WTC11 (cell line): ENCODE data around the gene CARHSP1. TPM values are rescaled to one million over a fixed set of nuclear protein-coding genes. Genes with fewer than 3 reads are reported as not detected.

Experiments used
- ATAC-seq: fragments of 200-7000 bp; cut with Tn5 transposase; 2 replicates; pipeline ENCODE4 v1.10.0; 2021; ENCODE audit warnings: mild to moderate bottlenecking, moderate library complexity
- CTCF ChIA-PET: fragments of 300-600 bp; sonication (Branson Sonifier 250); formaldehyde crosslinking; loops from one replicate; lab custom pipeline; 2021; ENCODE audit warnings: antibody characterized with exemption; lab: Charles Lee
- POLR2A ChIA-PET: fragments of 350-600 bp; sonication (Branson Sonifier 250); formaldehyde crosslinking; loops from one replicate; lab custom pipeline; 2021; ENCODE audit warnings: antibody characterized with exemption; lab: Charles Lee
- DNase-seq: peaks from one replicate; pipeline ENCODE4 v3.0.0; 2021; ENCODE audit warnings: low spot score
- H3K27ac Mint-ChIP-seq: 2 replicates; pipeline ENCODE4 v1.8.0; 2021; ENCODE audit warnings: mixed read lengths
- H3K27me3 Mint-ChIP-seq: 2 replicates; pipeline ENCODE4 v1.8.0; 2021; ENCODE audit warnings: low read depth, mild to moderate bottlenecking, moderate library complexity, mixed read lengths
- H3K36me3 Mint-ChIP-seq: 2 replicates; pipeline ENCODE4 v1.8.0; 2021; ENCODE audit warnings: mixed read lengths
- H3K4me1 Mint-ChIP-seq: 2 replicates; pipeline ENCODE4 v1.8.0; 2022; ENCODE audit warnings: mixed read lengths
- H3K4me3 Mint-ChIP-seq: 2 replicates; pipeline ENCODE4 v1.8.0; 2021; ENCODE audit warnings: mild to moderate bottlenecking, moderate library complexity, mixed read lengths
- H3K9me3 Mint-ChIP-seq: 2 replicates; pipeline ENCODE4 v1.8.0; 2021; ENCODE audit warnings: mixed read lengths
- EMX1 ChIP-seq: fragments of 250-450 bp; sonication (Bioruptor Pico); IDR thresholded peaks from 2 replicates; pipeline ENCODE4 v1.8.0; 2021; ENCODE audit warnings: mild to moderate bottlenecking
- ESRRA ChIP-seq: sonication (generic); formaldehyde crosslinking; IDR thresholded peaks from 2 replicates; pipeline ENCODE4 v1.8.1; 2022; ENCODE audit warnings: mild to moderate bottlenecking, missing genetic modification reagents, borderline replicate concordance
- ETV6 ChIP-seq: sonication (generic); formaldehyde crosslinking; IDR thresholded peaks from 2 replicates; pipeline ENCODE4 v1.8.1; 2022; ENCODE audit warnings: mild to moderate bottlenecking, missing genetic modification reagents
- GABPB1 ChIP-seq: sonication (generic); formaldehyde crosslinking; IDR thresholded peaks from 2 replicates; pipeline ENCODE4 v1.8.1; 2023; ENCODE audit warnings: mild to moderate bottlenecking, missing genetic modification reagents
- GTF2I ChIP-seq: fragments of 250-450 bp; sonication (Bioruptor Pico); conservative IDR thresholded peaks from 2 replicates; pipeline ENCODE4 v1.4.0; 2021; ENCODE audit warnings: mild to moderate bottlenecking
- NFATC4 ChIP-seq: fragments of 250-450 bp; sonication (Bioruptor Pico); IDR thresholded peaks from 2 replicates; pipeline ENCODE4 v1.9.0; 2021; ENCODE audit warnings: mild to moderate bottlenecking
- NR1H2 ChIP-seq: sonication (generic); formaldehyde crosslinking; IDR thresholded peaks from 2 replicates; pipeline ENCODE4 v1.9.0; 2021; ENCODE audit warnings: mild to moderate bottlenecking, moderate library complexity, missing genetic modification reagents
- NR2C2 ChIP-seq: sonication (generic); formaldehyde crosslinking; IDR thresholded peaks from 2 replicates; pipeline ENCODE4 v1.8.0; 2022; ENCODE audit warnings: mild to moderate bottlenecking, missing genetic modification reagents
- RELA ChIP-seq: sonication (generic); formaldehyde crosslinking; IDR thresholded peaks from 2 replicates; pipeline ENCODE4 v1.8.1; 2022; ENCODE audit warnings: missing genetic modification reagents, mild to moderate bottlenecking, borderline replicate concordance
- TEAD4 ChIP-seq: sonication (generic); formaldehyde crosslinking; IDR thresholded peaks from 2 replicates; pipeline ENCODE4 v1.8.0; 2022; ENCODE audit warnings: mild to moderate bottlenecking, missing genetic modification reagents
- ZNF416 ChIP-seq: fragments of 250-450 bp; sonication (Bioruptor Pico); IDR thresholded peaks from 2 replicates; pipeline ENCODE4 v1.9.0; 2021; ENCODE audit warnings: mild to moderate bottlenecking, inconsistent platforms
- ZNF423 ChIP-seq: fragments of 250-450 bp; sonication (Bioruptor Pico); IDR thresholded peaks from 2 replicates; pipeline ENCODE4 v2.1.2; 2022; ENCODE audit warnings: mild to moderate bottlenecking, moderate library complexity
- total RNA-seq: library from RNA; stranded (reverse); gene quantifications from 3 replicates; pipeline ENCODE4 v1.2.3, GENCODE V29; 2021
- TF ChIP-seq, protein P1 (sequence below): sonication (generic); formaldehyde crosslinking; IDR thresholded peaks from 2 replicates; pipeline ENCODE4 v1.8.1; 2022; ENCODE audit warnings: missing genetic modification reagents, borderline replicate concordance
- TF ChIP-seq, protein P2 (sequence below): sonication (generic); formaldehyde crosslinking; IDR thresholded peaks from 2 replicates; pipeline ENCODE4 v1.8.1; 2023; ENCODE audit warnings: mild to moderate bottlenecking, missing genetic modification reagents, borderline replicate concordance
- TF ChIP-seq, protein P3 (sequence below): sonication (generic); formaldehyde crosslinking; IDR thresholded peaks from 2 replicates; pipeline ENCODE4 v1.8.0; 2022; ENCODE audit warnings: mild to moderate bottlenecking, missing genetic modification reagents
- TF ChIP-seq, protein P4 (sequence below): sonication (generic); formaldehyde crosslinking; IDR thresholded peaks from 2 replicates; pipeline ENCODE4 v1.8.1; 2023; ENCODE audit warnings: mild to moderate bottlenecking, missing genetic modification reagents, moderate library complexity
- TF ChIP-seq, protein P5 (sequence below): fragments of 250-450 bp; sonication (Bioruptor Pico); IDR thresholded peaks from 2 replicates; pipeline ENCODE4 v1.9.0; 2021; ENCODE audit warnings: mild to moderate bottlenecking, borderline replicate concordance

Gene CARHSP1
- total RNA-seq, 1 experiment from 2014 or later: 261 TPM

DNA sequence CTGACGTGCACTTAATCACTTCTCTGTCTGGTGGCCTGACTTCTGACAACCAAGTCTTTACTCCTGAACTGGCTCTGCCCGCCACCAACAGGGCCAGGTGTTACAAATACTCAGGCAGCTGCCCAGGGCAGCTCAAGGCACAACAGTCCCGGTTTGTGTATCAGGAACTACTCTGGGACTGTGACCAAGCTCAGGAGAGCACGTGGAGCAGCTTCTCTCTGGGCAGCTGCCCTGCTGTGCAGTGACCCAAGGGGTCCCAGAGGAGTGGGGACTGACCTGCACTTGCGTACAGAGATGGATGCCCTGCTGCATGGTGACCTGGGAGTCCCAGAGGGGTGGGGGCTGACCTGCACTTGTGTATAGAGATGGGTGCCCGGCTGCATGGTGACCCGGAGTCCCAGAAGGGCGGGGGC lies 35.2 kb upstream of the CARHSP1 start:
- ChIA-PET POLR2A (no interaction called here), CTCF (interaction anchor here (0.5 to 1.6 kb wide), 4 partner anchors 20 to 105 kb away, joined by 3 to 4 read pairs (median 4); no protein-coding TSS in a partner anchor)
- TF ChIP-seq, protein P1, sequence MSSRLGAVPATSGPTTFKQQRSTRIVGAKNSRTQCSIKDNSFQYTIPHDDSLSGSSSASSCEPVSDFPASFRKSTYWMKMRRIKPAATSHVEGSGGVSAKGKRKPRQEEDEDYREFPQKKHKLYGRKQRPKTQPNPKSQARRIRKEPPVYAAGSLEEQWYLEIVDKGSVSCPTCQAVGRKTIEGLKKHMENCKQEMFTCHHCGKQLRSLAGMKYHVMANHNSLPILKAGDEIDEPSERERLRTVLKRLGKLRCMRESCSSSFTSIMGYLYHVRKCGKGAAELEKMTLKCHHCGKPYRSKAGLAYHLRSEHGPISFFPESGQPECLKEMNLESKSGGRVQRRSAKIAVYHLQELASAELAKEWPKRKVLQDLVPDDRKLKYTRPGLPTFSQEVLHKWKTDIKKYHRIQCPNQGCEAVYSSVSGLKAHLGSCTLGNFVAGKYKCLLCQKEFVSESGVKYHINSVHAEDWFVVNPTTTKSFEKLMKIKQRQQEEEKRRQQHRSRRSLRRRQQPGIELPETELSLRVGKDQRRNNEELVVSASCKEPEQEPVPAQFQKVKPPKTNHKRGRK (CRISPR knock-in tag): no peak
- TF ChIP-seq GABPB1 (CRISPR knock-in tag) (no peak), GTF2I (no peak), ETV6 (CRISPR knock-in tag) (no peak), ESRRA (no peak), RELA (CRISPR knock-in tag) (no peak), ZNF416 (no peak), EMX1 (no peak), ZNF423 (no peak), NR2C2 (no peak), TEAD4 (CRISPR knock-in tag) (no peak), NR1H2 (no peak), NFATC4 (no peak)
- TF ChIP-seq, protein P2, sequence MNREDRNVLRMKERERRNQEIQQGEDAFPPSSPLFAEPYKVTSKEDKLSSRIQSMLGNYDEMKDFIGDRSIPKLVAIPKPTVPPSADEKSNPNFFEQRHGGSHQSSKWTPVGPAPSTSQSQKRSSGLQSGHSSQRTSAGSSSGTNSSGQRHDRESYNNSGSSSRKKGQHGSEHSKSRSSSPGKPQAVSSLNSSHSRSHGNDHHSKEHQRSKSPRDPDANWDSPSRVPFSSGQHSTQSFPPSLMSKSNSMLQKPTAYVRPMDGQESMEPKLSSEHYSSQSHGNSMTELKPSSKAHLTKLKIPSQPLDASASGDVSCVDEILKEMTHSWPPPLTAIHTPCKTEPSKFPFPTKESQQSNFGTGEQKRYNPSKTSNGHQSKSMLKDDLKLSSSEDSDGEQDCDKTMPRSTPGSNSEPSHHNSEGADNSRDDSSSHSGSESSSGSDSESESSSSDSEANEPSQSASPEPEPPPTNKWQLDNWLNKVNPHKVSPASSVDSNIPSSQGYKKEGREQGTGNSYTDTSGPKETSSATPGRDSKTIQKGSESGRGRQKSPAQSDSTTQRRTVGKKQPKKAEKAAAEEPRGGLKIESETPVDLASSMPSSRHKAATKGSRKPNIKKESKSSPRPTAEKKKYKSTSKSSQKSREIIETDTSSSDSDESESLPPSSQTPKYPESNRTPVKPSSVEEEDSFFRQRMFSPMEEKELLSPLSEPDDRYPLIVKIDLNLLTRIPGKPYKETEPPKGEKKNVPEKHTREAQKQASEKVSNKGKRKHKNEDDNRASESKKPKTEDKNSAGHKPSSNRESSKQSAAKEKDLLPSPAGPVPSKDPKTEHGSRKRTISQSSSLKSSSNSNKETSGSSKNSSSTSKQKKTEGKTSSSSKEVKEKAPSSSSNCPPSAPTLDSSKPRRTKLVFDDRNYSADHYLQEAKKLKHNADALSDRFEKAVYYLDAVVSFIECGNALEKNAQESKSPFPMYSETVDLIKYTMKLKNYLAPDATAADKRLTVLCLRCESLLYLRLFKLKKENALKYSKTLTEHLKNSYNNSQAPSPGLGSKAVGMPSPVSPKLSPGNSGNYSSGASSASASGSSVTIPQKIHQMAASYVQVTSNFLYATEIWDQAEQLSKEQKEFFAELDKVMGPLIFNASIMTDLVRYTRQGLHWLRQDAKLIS (CRISPR knock-in tag): no peak
- TF ChIP-seq, protein P3, sequence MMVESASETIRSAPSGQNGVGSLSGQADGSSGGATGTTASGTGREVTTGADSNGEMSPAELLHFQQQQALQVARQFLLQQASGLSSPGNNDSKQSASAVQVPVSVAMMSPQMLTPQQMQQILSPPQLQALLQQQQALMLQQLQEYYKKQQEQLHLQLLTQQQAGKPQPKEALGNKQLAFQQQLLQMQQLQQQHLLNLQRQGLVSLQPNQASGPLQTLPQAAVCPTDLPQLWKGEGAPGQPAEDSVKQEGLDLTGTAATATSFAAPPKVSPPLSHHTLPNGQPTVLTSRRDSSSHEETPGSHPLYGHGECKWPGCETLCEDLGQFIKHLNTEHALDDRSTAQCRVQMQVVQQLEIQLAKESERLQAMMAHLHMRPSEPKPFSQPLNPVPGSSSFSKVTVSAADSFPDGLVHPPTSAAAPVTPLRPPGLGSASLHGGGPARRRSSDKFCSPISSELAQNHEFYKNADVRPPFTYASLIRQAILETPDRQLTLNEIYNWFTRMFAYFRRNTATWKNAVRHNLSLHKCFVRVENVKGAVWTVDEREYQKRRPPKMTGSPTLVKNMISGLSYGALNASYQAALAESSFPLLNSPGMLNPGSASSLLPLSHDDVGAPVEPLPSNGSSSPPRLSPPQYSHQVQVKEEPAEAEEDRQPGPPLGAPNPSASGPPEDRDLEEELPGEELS (CRISPR knock-in tag): no peak
- TF ChIP-seq, protein P4, sequence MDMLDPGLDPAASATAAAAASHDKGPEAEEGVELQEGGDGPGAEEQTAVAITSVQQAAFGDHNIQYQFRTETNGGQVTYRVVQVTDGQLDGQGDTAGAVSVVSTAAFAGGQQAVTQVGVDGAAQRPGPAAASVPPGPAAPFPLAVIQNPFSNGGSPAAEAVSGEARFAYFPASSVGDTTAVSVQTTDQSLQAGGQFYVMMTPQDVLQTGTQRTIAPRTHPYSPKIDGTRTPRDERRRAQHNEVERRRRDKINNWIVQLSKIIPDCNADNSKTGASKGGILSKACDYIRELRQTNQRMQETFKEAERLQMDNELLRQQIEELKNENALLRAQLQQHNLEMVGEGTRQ (CRISPR knock-in tag): no peak
- TF ChIP-seq, protein P5, sequence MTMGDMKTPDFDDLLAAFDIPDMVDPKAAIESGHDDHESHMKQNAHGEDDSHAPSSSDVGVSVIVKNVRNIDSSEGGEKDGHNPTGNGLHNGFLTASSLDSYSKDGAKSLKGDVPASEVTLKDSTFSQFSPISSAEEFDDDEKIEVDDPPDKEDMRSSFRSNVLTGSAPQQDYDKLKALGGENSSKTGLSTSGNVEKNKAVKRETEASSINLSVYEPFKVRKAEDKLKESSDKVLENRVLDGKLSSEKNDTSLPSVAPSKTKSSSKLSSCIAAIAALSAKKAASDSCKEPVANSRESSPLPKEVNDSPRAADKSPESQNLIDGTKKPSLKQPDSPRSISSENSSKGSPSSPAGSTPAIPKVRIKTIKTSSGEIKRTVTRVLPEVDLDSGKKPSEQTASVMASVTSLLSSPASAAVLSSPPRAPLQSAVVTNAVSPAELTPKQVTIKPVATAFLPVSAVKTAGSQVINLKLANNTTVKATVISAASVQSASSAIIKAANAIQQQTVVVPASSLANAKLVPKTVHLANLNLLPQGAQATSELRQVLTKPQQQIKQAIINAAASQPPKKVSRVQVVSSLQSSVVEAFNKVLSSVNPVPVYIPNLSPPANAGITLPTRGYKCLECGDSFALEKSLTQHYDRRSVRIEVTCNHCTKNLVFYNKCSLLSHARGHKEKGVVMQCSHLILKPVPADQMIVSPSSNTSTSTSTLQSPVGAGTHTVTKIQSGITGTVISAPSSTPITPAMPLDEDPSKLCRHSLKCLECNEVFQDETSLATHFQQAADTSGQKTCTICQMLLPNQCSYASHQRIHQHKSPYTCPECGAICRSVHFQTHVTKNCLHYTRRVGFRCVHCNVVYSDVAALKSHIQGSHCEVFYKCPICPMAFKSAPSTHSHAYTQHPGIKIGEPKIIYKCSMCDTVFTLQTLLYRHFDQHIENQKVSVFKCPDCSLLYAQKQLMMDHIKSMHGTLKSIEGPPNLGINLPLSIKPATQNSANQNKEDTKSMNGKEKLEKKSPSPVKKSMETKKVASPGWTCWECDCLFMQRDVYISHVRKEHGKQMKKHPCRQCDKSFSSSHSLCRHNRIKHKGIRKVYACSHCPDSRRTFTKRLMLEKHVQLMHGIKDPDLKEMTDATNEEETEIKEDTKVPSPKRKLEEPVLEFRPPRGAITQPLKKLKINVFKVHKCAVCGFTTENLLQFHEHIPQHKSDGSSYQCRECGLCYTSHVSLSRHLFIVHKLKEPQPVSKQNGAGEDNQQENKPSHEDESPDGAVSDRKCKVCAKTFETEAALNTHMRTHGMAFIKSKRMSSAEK (CRISPR knock-in tag): no peak
- DNase-seq (no peak), ATAC-seq (no peak)
- H3K9me3 Mint-ChIP-seq: no peaks in the 10 kb centered on the region
- H3K27me3 Mint-ChIP-seq: no peaks in the 10 kb centered on the region
- H3K4me3 Mint-ChIP-seq: no peak overlapping the region
- H3K4me1 Mint-ChIP-seq: 0 out of 2 replicates have a peak, but pooled peaks cover under 1% of the 10 kb centered on the region
- peaks cover 90% of the 10 kb centered on the region for H3K36me3 Mint-ChIP-seq
- H3K27ac Mint-ChIP-seq: no peak overlapping the region; the same call in 1 of the 2 replicates
